Measurements from ENCODE around the gene MVK. TPM values are rescaled to one million over a fixed set of nuclear protein-coding genes. Genes with fewer than 3 reads are reported as not detected.

MVK gene
- total RNA-seq, 4 donors from 2014 or later, result 20.4 to 42.0 (median 31.6) TPM

DNA sequence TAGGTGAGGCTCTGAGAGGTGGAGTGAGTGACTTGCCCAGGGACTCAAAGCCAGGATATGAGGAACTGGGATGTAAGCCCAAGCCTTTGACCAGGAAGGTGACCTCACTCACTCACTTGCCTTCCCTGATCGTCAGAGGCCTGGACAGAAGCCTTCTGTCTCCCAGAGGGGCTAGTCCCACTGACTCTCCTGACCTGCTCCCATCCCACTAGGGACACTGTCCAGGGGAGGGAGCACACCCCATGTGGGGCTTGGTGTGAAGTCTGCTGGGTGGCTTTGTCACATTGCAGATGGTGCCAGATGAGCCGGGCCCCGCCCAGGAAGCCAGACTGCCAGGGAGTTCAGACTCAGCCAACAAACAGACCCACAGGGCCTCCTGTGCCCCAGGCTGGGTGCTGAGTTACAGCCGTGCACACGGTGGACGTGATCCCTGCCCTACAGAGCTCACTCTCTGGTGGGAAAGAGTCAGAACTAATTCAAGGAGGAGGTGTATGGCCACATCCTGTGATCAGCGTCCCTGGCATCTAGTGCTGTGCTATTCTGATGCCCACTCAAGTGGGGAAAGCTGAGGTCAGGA is 28.6 kb upstream of the MVK start:
- no peaks in the 10 kb centered on the region for H3K27me3 ChIP-seq
- H3K27ac ChIP-seq, result no peak overlapping the region
- no peak for TF ChIP-seq POLR2A (IDR thresholded peaks at IDR 0.05)
- TF ChIP-seq, protein P1, sequence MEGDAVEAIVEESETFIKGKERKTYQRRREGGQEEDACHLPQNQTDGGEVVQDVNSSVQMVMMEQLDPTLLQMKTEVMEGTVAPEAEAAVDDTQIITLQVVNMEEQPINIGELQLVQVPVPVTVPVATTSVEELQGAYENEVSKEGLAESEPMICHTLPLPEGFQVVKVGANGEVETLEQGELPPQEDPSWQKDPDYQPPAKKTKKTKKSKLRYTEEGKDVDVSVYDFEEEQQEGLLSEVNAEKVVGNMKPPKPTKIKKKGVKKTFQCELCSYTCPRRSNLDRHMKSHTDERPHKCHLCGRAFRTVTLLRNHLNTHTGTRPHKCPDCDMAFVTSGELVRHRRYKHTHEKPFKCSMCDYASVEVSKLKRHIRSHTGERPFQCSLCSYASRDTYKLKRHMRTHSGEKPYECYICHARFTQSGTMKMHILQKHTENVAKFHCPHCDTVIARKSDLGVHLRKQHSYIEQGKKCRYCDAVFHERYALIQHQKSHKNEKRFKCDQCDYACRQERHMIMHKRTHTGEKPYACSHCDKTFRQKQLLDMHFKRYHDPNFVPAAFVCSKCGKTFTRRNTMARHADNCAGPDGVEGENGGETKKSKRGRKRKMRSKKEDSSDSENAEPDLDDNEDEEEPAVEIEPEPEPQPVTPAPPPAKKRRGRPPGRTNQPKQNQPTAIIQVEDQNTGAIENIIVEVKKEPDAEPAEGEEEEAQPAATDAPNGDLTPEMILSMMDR (IDR thresholded peaks at IDR 0.05), result no peak
- H3K36me3 ChIP-seq, result no peaks in the 10 kb centered on the region
- H3K4me1 ChIP-seq, result peaks cover 8% of the 10 kb centered on the region in 2 donors
- intact Hi-C loops (cut with DNase I), result no loop called here
- no peak overlapping the region for H3K4me3 ChIP-seq (replicated peaks in 1 of 3)
- no peaks in the 10 kb centered on the region for H3K9me3 ChIP-seq
- WGBS, 2 donors, result 0 to 40% methylated on average over 1 to 5 of the region's 7 CpGs
- DNase-seq, result no peak

- intact Hi-C loops (cut with DNase I), result no loop called here
- TF ChIP-seq POLR2A (IDR thresholded peaks at IDR 0.05), result no peak
- TF ChIP-seq, protein P1 (IDR thresholded peaks at IDR 0.05), result no peak
- no peaks in the 10 kb centered on the region for H3K9me3 ChIP-seq
- H3K27ac ChIP-seq, result no peak overlapping the region
- DNase-seq, result no peak
- no peaks in the 10 kb centered on the region for H3K27me3 ChIP-seq
- WGBS, 2 donors, result 66 to 86% methylated on average over 2 to 3 of the region's 5 CpGs
- peaks cover 11 to 12% of the 10 kb centered on the region in 2 donors for H3K4me1 ChIP-seq
- no peak overlapping the region for H3K4me3 ChIP-seq (replicated peaks in 1 of 3)
- no peaks in the 10 kb centered on the region for H3K36me3 ChIP-seq
These were observed 27.8 kb upstream of the MVK start for GRCh38 chr12:109545826-109546225.

GRCh38 chr12:109547286-109547685 is 26.3 kb upstream of the MVK start:
- WGBS, 2 donors, result 92 to 94% methylated on average over 18 of the region's 18 CpGs
- H3K4me3 ChIP-seq (replicated peaks in 1 of 3), result no peak overlapping the region
- H3K4me1 ChIP-seq, result peaks cover 11 to 12% of the 10 kb centered on the region in 2 donors
- no peaks in the 10 kb centered on the region for H3K9me3 ChIP-seq
- intact Hi-C loops (cut with DNase I), result no loop called here
- TF ChIP-seq, protein P1 (IDR thresholded peaks at IDR 0.05), result no peak
- TF ChIP-seq POLR2A (IDR thresholded peaks at IDR 0.05), result no peak
- DNase-seq, result no peak
- H3K36me3 ChIP-seq, result no peaks in the 10 kb centered on the region
- H3K27ac ChIP-seq, result no peak overlapping the region
- H3K27me3 ChIP-seq, result no peaks in the 10 kb centered on the region

DNA sequence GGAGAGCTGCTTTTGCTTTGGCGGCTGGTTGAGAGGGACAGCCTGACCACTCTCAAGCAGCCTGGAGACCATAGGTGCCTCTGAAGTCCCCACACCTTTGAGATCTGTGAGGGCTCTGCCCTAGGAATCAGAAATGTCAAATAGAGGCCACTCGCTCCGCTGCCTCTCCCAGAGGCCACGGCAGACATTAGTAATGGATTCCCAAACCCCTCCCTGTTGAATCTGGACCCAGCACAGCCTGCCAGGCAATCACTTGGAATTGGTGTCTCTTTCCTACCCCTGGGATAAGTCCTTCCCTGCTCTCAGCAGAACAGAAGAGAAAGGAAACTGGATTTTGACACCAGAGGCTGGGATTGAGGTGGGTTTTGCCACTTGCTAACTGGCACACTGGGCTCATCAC is 25.3 kb upstream of the MVK start:
- TF ChIP-seq, protein P1 (IDR thresholded peaks at IDR 0.05), result no peak
- no peak for TF ChIP-seq POLR2A (IDR thresholded peaks at IDR 0.05)
- Histone ChIP-seq H3K9me3 (no peaks in the 10 kb centered on the region), H3K4me1 (peaks cover 11 to 12% of the 10 kb centered on the region in 2 donors), H3K36me3 (no peaks in the 10 kb centered on the region), H3K27ac (no peak overlapping the region), H3K4me3 (replicated peaks in 1 of 3) (no peak overlapping the region), H3K27me3 (no peaks in the 10 kb centered on the region)
- no peak for DNase-seq
- intact Hi-C loops (cut with DNase I), result no loop called here
- WGBS, 2 donors, result 68 to 70% methylated on average over 4 of the region's 4 CpGs

GRCh38 chr12:109549613-109550270 is 23.9 kb upstream of the MVK start:
- H3K27ac ChIP-seq, result no peak overlapping the region
- no peak overlapping the region for H3K4me3 ChIP-seq (replicated peaks in 1 of 3)
- H3K27me3 ChIP-seq, result no peaks in the 10 kb centered on the region
- no peaks in the 10 kb centered on the region for H3K9me3 ChIP-seq
- H3K36me3 ChIP-seq, result no peaks in the 10 kb centered on the region
- H3K4me1 ChIP-seq, result peaks cover 11 to 12% of the 10 kb centered on the region in 2 donors
- DNase-seq, result peak in 1 of 2 donors; percentile 21
- TF ChIP-seq POLR2A (IDR thresholded peaks at IDR 0.05), result no peak
- TF ChIP-seq, protein P1 (IDR thresholded peaks at IDR 0.05), result no peak
- WGBS, 2 donors, result 21 to 28% methylated on average over 15 of the region's 15 CpGs
- intact Hi-C loops (cut with DNase I), result no loop called here

Data from thyroid gland (tissue), 4 donors.